Hepatocyte (in vitro differentiated cells): ENCODE measurements around the gene CBX7. TPM values are rescaled to one million over a fixed set of nuclear protein-coding genes. Genes with fewer than 3 reads are reported as not detected.

Experiments used
- DNase-seq: peaks from one replicate; pipeline ENCODE4 v3.0.0-alpha.2; 2016; ENCODE audit warnings: low spot score
- H2AFZ ChIP-seq: fragments of 200-600 bp; sonication (generic); 2 replicates; pipeline ENCODE4 v1.6.0; 2016; ENCODE audit warnings: antibody characterized with exemption, mild to moderate bottlenecking
- H3K27ac ChIP-seq: fragments of 200-600 bp; sonication (generic); 2 replicates; pipeline ENCODE4 v1.5.1; 2016; ENCODE audit warnings: mild to moderate bottlenecking
- H3K27me3 ChIP-seq: fragments of 200-600 bp; sonication (generic); 2 replicates; pipeline ENCODE4 v1.6.1; 2016
- H3K36me3 ChIP-seq: fragments of 200-600 bp; sonication (generic); replicated peaks from 2 replicates; pipeline ENCODE4 v1.5.1; 2016; ENCODE audit warnings: low read depth; ENCODE audit not compliant: insufficient read depth
- H3K4me1 ChIP-seq: fragments of 200-600 bp; sonication (generic); 2 replicates; pipeline ENCODE4 v1.5.1; 2016; ENCODE audit warnings: mild to moderate bottlenecking, moderate library complexity; ENCODE audit not compliant: insufficient read depth
- H3K4me2 ChIP-seq: fragments of 200-600 bp; sonication (generic); 2 replicates; pipeline ENCODE4 v1.6.0; 2016
- H3K4me3 ChIP-seq: fragments of 200-600 bp; sonication (generic); 2 replicates; pipeline ENCODE4 v1.5.1; 2016; ENCODE audit warnings: mild to moderate bottlenecking
- H3K79me2 ChIP-seq: fragments of 200-600 bp; sonication (generic); 2 replicates; pipeline ENCODE4 v1.6.0; 2017; ENCODE audit warnings: mild to moderate bottlenecking
- H3K9me2 ChIP-seq: fragments of 200-600 bp; sonication (generic); replicated peaks from 2 replicates; pipeline ENCODE4 v1.6.0; 2017; ENCODE audit warnings: mild to moderate bottlenecking; ENCODE audit not compliant: insufficient read depth
- H3K9me3 ChIP-seq: fragments of 200-600 bp; sonication (generic); 2 replicates; pipeline ENCODE4 v1.5.1; 2016; ENCODE audit warnings: low read depth, mild to moderate bottlenecking
- H4K20me1 ChIP-seq: fragments of 200-600 bp; sonication (generic); 2 replicates; pipeline ENCODE4 v1.6.0; 2016; ENCODE audit warnings: mild to moderate bottlenecking; ENCODE audit not compliant: insufficient read depth, poor library complexity, severe bottlenecking
- CTCF ChIP-seq: fragments of 200-600 bp; sonication (generic); IDR thresholded peaks from 2 replicates; pipeline ENCODE4 v1.5.1; 2016; ENCODE audit warnings: antibody characterized with exemption, mild to moderate bottlenecking; ENCODE audit not compliant: poor library complexity
- EZH2 ChIP-seq: fragments of 200-600 bp; sonication (generic); IDR thresholded peaks from 2 replicates; pipeline ENCODE4 v1.6.1; 2016; ENCODE audit warnings: antibody characterized with exemption, mild to moderate bottlenecking, borderline replicate concordance
- EZH2phosphoT487 ChIP-seq: fragments of 200-600 bp; sonication (generic); IDR thresholded peaks from one replicate; pipeline ENCODE4 v1.6.1; 2018; ENCODE audit warnings: antibody characterized with exemption, mild to moderate bottlenecking, low read depth, moderate library complexity; ENCODE audit not compliant: unreplicated experiment, severe bottlenecking
- WGBS: methylation state at CpG from one replicate; pipeline ENCODE4 v1.1.6; 2016; ENCODE audit warnings: low lambda C conversion rate; ENCODE audit errors: missing lambda C conversion rate; 5-methylcytosine and 5-hydroxymethylcytosine counted together
- polyA plus RNA-seq: library from polyadenylated mRNA; unstranded; fragments of >200 nt; fragmentation: Nextera tagmentation; extraction: Ambion mirVana; gene quantifications from 2 replicates; pipeline ENCODE4 v1.2.1, GENCODE V29; 2016
- total RNA-seq: library from RNA; depleted of rRNA; stranded (reverse); fragments of >200 nt; gene quantifications from 2 replicates; pipeline ENCODE4 v1.2.3, GENCODE V29; 2014

CBX7 gene
- total and polyA plus RNA-seq, 2 experiments from 2014 or later = 4.2 to 9.6 TPM

- no peak overlapping the region for H3K4me2 ChIP-seq
- WGBS = 67% methylated on average over 18 of the region's 18 CpGs
- H3K79me2 ChIP-seq = no peaks in the 10 kb centered on the region
- no peak overlapping the region for H2AFZ ChIP-seq
- no peak overlapping the region for H3K27ac ChIP-seq
- no peaks in the 10 kb centered on the region for H3K36me3 ChIP-seq
- H3K4me1 ChIP-seq = no peaks in the 10 kb centered on the region
- H3K9me2 ChIP-seq = no peaks in the 10 kb centered on the region
- no peak overlapping the region for H3K4me3 ChIP-seq
- TF ChIP-seq EZH2phosphoT487 (no peak), EZH2 (no peak), CTCF (no peak)
- no peaks in the 10 kb centered on the region for H3K9me3 ChIP-seq
- H3K27me3 ChIP-seq = no peaks in the 10 kb centered on the region
- no peaks in the 10 kb centered on the region for H4K20me1 ChIP-seq
- no peak for DNase-seq
These were observed 64.4 kb downstream of the CBX7 start for GRCh38 chr22:39087881-39088684.

- H3K79me2 ChIP-seq = no peaks in the 10 kb centered on the region
These were observed 65.4 kb downstream of the CBX7 start for GRCh38 chr22:39087098-39087497.

GRCh38 chr22:39084666-39085065, 67.8 kb downstream of the CBX7 start:
- Histone ChIP-seq H3K4me1 (no peaks in the 10 kb centered on the region), H3K9me2 (no peaks in the 10 kb centered on the region), H3K36me3 (no peaks in the 10 kb centered on the region), H4K20me1 (no peaks in the 10 kb centered on the region), H3K9me3 (no peaks in the 10 kb centered on the region), H2AFZ (no peak overlapping the region), H3K4me3 (no peak overlapping the region), H3K27me3 (no peaks in the 10 kb centered on the region), H3K79me2 (no peaks in the 10 kb centered on the region), H3K4me2 (no peak overlapping the region), H3K27ac (no peak overlapping the region)
- DNase-seq = no peak
- no peak for TF ChIP-seq EZH2
- no peak for TF ChIP-seq EZH2phosphoT487
- TF ChIP-seq CTCF = no peak
- WGBS = 97% methylated on average over 8 of the region's 8 CpGs

More at GRCh38 chr22:39087098-39087497, 65.4 kb downstream of the CBX7 start:
- no peak for DNase-seq
- no peaks in the 10 kb centered on the region for H3K4me1 ChIP-seq
- 92% methylated on average over 3 of the region's 6 CpGs for WGBS
- no peak for TF ChIP-seq CTCF
- no peak for TF ChIP-seq EZH2phosphoT487
- TF ChIP-seq EZH2 = no peak
- H3K36me3 ChIP-seq = no peaks in the 10 kb centered on the region
- no peaks in the 10 kb centered on the region for H4K20me1 ChIP-seq
- no peaks in the 10 kb centered on the region for H3K9me3 ChIP-seq
- H3K27ac ChIP-seq = no peak overlapping the region
- H3K4me2 ChIP-seq = no peak overlapping the region
- no peak overlapping the region for H2AFZ ChIP-seq
- H3K9me2 ChIP-seq = no peaks in the 10 kb centered on the region
- no peak overlapping the region for H3K4me3 ChIP-seq
- H3K27me3 ChIP-seq = no peaks in the 10 kb centered on the region
